SW 1271 (cell line): ENCODE data around the gene TBC1D9.
A peak's percentile ranks its signal among the peaks of the same experiment; 100 is the strongest.

ENCODE experiments used
- DNase-seq, 2 experiments: peaks; one replicate each; lab custom pipeline; 2025; lab: John Stamatoyannopoulos, UW

TBC1D9 gene

DNA sequence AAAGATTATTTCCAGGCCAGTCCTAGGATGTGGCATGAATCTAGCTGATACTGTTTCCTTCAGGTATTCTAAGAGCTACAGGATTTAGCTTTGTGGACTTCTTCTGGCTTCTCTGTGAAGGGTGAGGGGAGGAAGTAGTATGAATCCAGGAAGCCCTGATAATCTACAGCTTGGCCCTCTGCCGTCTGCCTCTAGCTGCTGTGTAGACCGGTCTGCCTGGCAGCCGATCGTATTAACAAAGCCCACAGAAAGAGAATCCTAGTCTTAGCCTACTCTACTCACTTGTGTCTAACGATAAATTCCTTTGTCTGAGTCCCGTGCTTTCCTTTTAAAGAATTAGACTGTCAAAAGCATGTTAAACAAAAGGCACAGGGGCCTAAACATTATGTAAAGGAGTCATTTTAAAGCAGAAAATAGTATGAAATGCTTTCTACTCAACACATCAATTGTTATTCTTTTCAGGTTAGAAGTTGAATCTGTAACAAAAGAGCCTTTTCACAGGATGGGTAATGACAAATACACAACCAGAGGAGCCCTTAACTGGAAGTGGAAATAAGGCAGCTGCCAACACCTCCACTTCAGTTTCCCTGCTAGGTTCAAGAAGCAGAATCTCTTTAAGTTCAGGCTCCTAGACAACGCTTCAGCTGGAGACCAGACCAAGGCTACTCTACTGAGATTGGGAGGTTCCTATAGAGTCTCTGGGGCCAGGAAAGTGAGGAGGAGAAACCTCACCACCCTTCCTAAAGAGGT, 138.5 kb downstream of the TBC1D9 start:
- DNase-seq, result no peak

- DNase-seq, result no peak
Observed at GRCh38 chr4:140615451-140615850, 140.7 kb downstream of the TBC1D9 start.

- DNase-seq, result no peak
Observed at GRCh38 chr4:140612357-140612756, 143.8 kb downstream of the TBC1D9 start.

DNA sequence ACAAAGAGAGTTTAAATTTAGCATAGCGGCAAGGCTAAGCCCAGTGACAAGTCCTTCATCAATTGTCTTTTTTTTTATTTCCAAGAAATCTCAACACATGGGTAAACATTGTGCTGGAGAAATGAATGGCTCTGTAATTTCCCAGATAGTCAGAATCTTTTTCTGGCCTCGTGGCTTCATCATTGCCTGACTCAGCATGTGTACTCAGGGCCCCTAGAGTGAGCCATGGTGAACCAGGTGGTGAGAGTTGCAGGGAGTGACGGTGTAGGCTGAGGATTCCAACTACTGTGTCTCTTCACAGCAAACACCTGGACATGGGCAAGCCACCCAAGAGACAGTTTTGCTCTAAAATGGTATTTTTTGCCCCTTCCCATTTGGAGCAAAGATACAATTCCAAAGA, 144.3 kb downstream of the TBC1D9 start:
- no peak for DNase-seq

GRCh38 chr4:140609548-140610425, 146.4 kb downstream of the TBC1D9 start:
- DNase-seq, result peak in 1 of 2 experiments; percentile 26

DNA sequence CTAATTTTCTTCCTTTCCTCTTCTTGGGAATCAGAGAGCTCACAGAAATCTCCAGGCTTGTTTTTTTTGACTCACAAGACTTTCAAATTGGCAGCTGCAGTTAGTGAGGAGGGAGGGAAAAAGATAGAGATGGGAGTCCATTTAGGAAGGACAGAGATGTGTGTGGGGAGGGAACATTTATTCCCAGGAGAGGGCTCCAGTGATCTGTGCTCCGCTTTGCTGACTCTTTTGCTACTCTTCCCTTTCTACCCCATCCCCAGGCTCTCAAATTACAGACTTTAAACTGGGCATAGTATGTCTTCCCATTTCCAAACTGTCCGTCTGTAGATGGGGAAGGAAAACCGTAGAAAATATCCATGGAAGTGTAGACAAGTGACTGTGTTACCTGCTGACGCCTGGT, 148.3 kb downstream of the TBC1D9 start:
- no peak for DNase-seq

DNA sequence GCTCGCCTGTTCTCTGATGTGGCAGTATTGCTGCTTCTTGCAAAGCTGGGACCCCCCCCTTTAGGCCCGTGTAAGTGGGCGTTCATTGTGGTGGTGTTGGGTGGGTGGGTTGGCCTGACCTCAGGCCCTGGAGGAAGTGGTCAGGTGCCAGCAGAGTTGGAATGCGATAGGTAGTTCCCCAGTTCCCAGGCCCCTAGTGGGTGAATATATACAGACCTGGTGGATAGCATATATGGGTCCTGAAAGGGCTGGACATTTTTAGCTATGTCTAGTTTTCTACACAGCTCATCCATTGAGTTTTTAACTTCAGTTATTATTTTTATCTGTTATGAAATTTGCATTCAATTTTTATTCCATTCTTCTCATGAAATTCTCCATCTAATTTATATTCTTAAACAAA, 151.6 kb downstream of the TBC1D9 start:
- DNase-seq, result no peak

DNA sequence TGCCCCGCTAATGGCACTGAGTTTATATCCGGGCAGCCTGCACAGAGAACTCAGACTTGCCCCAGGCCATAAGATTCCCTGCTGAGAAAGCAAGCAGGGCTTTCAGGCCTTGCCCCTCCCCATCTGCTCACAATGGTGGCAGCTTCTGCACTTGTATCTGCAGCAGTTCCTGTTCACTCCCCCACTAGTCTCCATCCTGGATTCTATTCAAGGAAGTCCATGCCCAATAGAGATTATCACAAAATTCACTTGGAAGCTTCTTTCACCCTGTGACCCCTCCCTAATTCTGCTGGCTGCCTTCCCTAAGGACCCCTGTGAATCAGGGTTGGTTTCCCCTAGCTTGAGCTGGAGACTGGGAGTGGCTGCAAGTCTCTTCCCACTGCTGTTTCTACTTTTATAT, 152.9 kb downstream of the TBC1D9 start:
- no peak for DNase-seq

GRCh38 chr4:140602714-140603113, 153.5 kb downstream of the TBC1D9 start:
- DNase-seq, result no peak

DNA sequence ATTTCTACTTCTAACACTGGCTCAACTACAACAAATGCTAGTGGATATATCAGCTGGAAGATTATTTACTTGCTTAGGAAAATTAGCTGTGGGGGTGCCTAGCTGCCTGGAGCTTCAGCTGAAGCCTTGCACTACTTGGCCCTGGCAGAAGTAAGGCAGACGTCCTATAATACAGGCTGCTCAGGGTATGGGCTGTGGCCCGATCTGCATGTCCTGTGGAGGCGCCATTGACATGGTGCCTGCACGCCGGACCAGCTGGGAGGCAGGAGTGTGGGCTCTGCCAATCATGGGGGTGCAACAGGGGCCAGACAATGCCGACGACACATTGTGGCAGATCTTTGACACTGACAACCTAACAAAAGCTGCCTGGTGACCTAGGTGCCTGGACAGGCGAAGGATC, 155.8 kb downstream of the TBC1D9 start:
- DNase-seq, result no peak

DNA sequence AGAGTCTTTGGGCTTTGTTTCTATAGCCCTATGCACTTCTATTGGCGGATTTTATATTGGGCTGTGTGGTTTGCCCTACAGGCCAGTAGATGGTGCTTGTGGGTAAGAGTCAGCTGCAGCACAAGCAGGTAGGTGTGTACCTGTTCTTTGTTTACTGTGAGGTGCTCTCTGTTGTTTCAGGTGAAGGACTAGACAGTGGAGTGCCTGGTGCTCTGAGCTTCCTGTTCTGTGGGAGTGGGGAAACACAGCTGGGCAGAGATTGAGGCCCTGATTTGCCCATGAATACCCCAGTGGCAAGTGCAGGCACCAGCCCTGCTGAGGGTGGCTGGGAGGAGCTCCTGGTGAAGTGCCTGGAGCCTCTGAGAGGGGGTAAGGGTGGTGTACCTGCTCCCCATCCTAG, 161.1 kb downstream of the TBC1D9 start:
- DNase-seq, result no peak

GRCh38 chr4:140584439-140584838, 171.7 kb downstream of the TBC1D9 start:
- no peak for DNase-seq

- no peak for DNase-seq
Observed at GRCh38 chr4:140581078-140581477, 175.1 kb downstream of the TBC1D9 start.

- no peak for DNase-seq
Observed at GRCh38 chr4:140579278-140579677, 176.9 kb downstream of the TBC1D9 start.

GRCh38 chr4:140575489-140575888, 180.7 kb downstream of the TBC1D9 start:
- DNase-seq, result no peak

GRCh38 chr4:140571620-140572019, 184.6 kb downstream of the TBC1D9 start:
- no peak for DNase-seq
